GM12878 (cell line): Measurements from ENCODE around the gene SIM2. TPM values are rescaled to one million over a fixed set of nuclear protein-coding genes. Genes with fewer than 3 reads are reported as not detected.
A peak's percentile ranks its signal among the peaks of the same experiment; 100 is the strongest.

Experiments
- ATAC-seq: fragments of 200-7000 bp; cut with Tn5 transposase; 3 replicates; pipeline ENCODE4 v1.9.1; 2020; ENCODE audit warnings: mild to moderate bottlenecking, moderate library complexity
- BruUV-seq: library from RNA; stranded (reverse); fragments of 400-500 nt; replicated peaks from 2 replicates; lab custom pipeline; 2021; lab: Mats Ljungman, UMichigan
- CTCF ChIA-PET: fragments of 300-600 bp; sonication (Branson Sonifier 250); formaldehyde crosslinking; extraction: SDS; loops from one replicate; lab custom pipeline; 2021; ENCODE audit warnings: inconsistent platforms; lab: Yijun Ruan, JAX
- POLR2A ChIA-PET: fragments of 350-600 bp; formaldehyde crosslinking; extraction: SDS; loops from one replicate; lab custom pipeline; 2021; ENCODE audit warnings: inconsistent platforms; lab: Charles Lee
- RAD21 ChIA-PET: fragments of 300-600 bp; sonication (Branson Sonifier 250); formaldehyde crosslinking; loops from one replicate; lab custom pipeline; 2023; ENCODE audit warnings: antibody characterized with exemption; ENCODE audit not compliant: unreplicated experiment; lab: Charles Lee
- SMC1A ChIA-PET: fragments of 300-600 bp; sonication (Branson Sonifier 250); formaldehyde crosslinking; loops from one replicate; lab custom pipeline; 2023; ENCODE audit not compliant: unreplicated experiment, uncharacterized antibody; lab: Charles Lee
- DNase-seq: peaks from one replicate; pipeline ENCODE4 v3.0.0-alpha.2; 2011; ENCODE audit warnings: low read depth, low spot score
- FAIRE-seq: peaks from 3 replicates; lab custom pipeline; 2011; peaks lifted over from hg19 to GRCh38; lab: Jason Lieb, UNC
- H2AFZ ChIP-seq: 2 replicates; pipeline ENCODE4 v1.6.0; 2011; ENCODE audit warnings: low read depth, low read length, control low read depth; ENCODE audit not compliant: control insufficient read depth
- H3K27ac ChIP-seq: 2 replicates; pipeline ENCODE4 v1.5.1; 2011; ENCODE audit warnings: control low read depth; ENCODE audit not compliant: control insufficient read depth, insufficient read depth
- H3K27me3 ChIP-seq, 2 experiments: replicated peaks in 1 of 2; 2 replicates each; pipeline versions ENCODE4 v1.6.0 to v1.6.1; 2011; ENCODE audit warnings: low read length in 1 of 2; ENCODE audit not compliant: control insufficient read depth in 2 of 2, insufficient read depth in 2 of 2
- H3K36me3 ChIP-seq, 2 experiments: 2 replicates each; pipeline ENCODE4 v1.5.1; 2011; ENCODE audit warnings: low read length in 1 of 2; ENCODE audit not compliant: control insufficient read depth in 2 of 2, insufficient read depth in 2 of 2
- H3K4me1 ChIP-seq: 2 replicates; pipeline ENCODE4 v1.6.1; 2011; ENCODE audit warnings: mild to moderate bottlenecking, low read length, moderate library complexity, mixed read lengths; ENCODE audit not compliant: control insufficient read depth, insufficient read depth
- H3K4me2 ChIP-seq: 2 replicates; pipeline ENCODE4 v1.6.0; 2011; ENCODE audit warnings: control low read depth; ENCODE audit not compliant: control insufficient read depth, insufficient read depth
- H3K4me3 ChIP-seq: fragments of 200-600 bp; sonication (generic); 2 replicates; pipeline ENCODE4 v1.5.1; 2016
- H3K79me2 ChIP-seq: 2 replicates; pipeline ENCODE4 v1.6.0; 2011; ENCODE audit warnings: low read length; ENCODE audit not compliant: control insufficient read depth, insufficient read depth
- H3K9ac ChIP-seq: 2 replicates; pipeline ENCODE4 v1.8.0; 2011; ENCODE audit warnings: low read length, control low read depth, mixed read lengths; ENCODE audit not compliant: control insufficient read depth, insufficient read depth
- H3K9me3 ChIP-seq: replicated peaks from 3 replicates; pipeline ENCODE4 v1.5.1; 2011; ENCODE audit warnings: mild to moderate bottlenecking, low read length; ENCODE audit not compliant: control insufficient read depth, insufficient read depth
- H4K20me1 ChIP-seq: 2 replicates; pipeline ENCODE4 v1.6.0; 2011; ENCODE audit not compliant: control insufficient read depth, insufficient read depth
- EP300 ChIP-seq, 2 experiments: fragments of 150-350 bp in 1 of 2; IDR thresholded peaks; 2 replicates each; pipeline ENCODE4 v1.6.1; 2011 to 2012; ENCODE audit warnings: low read depth in 2 of 2, low read length in 2 of 2, borderline replicate concordance in 1 of 2, improper control_type of control experiment in 1 of 2, inconsistent platforms in 1 of 2; ENCODE audit not compliant: control insufficient read depth in 1 of 2
- HDGF ChIP-seq: fragments of 450-650 bp; IDR thresholded peaks from 2 replicates; pipeline ENCODE4 v1.6.1; 2016; ENCODE audit warnings: antibody characterized with exemption
- MYC ChIP-seq: IDR thresholded peaks from 2 replicates; pipeline ENCODE4 v1.6.1; 2011; ENCODE audit warnings: mild to moderate bottlenecking, low read length, moderate library complexity, inconsistent platforms; ENCODE audit not compliant: insufficient read depth, insufficient replicate concordance, insufficient read length, severe bottlenecking
- RELA ChIP-seq: fragments of 450-650 bp; IDR thresholded peaks from 2 replicates; pipeline ENCODE4 v1.8.0; 2014; ENCODE audit warnings: borderline replicate concordance; ENCODE audit not compliant: partially characterized antibody
- SUZ12 ChIP-seq: fragments of 200-600 bp; sonication (generic); IDR thresholded peaks from one replicate; pipeline ENCODE4 v1.6.1; 2018; ENCODE audit warnings: antibody characterized with exemption, mild to moderate bottlenecking; ENCODE audit not compliant: unreplicated experiment
- WGBS: methylation state at CpG from one replicate; pipeline ENCODE4 v1.1.6; 2016; ENCODE audit warnings: low lambda C conversion rate; ENCODE audit not compliant: insufficient replicate concordance, insufficient coverage; ENCODE audit errors: missing lambda C conversion rate; 5-methylcytosine and 5-hydroxymethylcytosine counted together
- in situ Hi-C: fragments of 300-500 bp; cut with MboI; formaldehyde crosslinking; loops from 9 replicates; pipeline ENCODE4 v1.14.3; 2018; ENCODE audit warnings: mixed read lengths
- intact Hi-C: fragments of 100-400 bp; cut with micrococcal nuclease; formaldehyde crosslinking; loops from one replicate; pipeline ENCODE4 v1.14.2; 2022; ENCODE audit not compliant: unreplicated experiment
- polyA plus RNA-seq, 11 experiments: library from polyadenylated mRNA; depleted of rRNA in 4 of 11; unstranded in 6 of 11; stranded (reverse) in 5 of 11; fragments of >200 nt; fragmentation: Nextera tagmentation in 4 of 11; fragmentation: Illumina TruSeq in 1 of 11; extraction: Ambion mirVana in 4 of 11; extraction: Trizol in 1 of 11; gene quantifications; 1 replicate in 1 of 11; 2 replicates in 10 of 11; pipeline versions ENCODE4 v1.2.1 to v1.2.3, GENCODE V29; 2011 to 2016; ENCODE audit warnings: inconsistent platforms in 2 of 11, missing spikeins in 2 of 11, low read depth in 1 of 11
- total RNA-seq, 4 experiments: library from RNA; depleted of rRNA in 3 of 4; stranded (reverse); fragments of >200 nt in 3 of 4; fragmentation: Illumina TruSeq in 1 of 4; extraction: Trizol in 1 of 4; gene quantifications; 2 replicates each; pipeline versions ENCODE4 v1.2.1 to v1.2.3, GENCODE V29; 2013 to 2021
- TF ChIP-seq, protein P1 (sequence below): fragments of 450-650 bp; IDR thresholded peaks from 2 replicates; pipeline ENCODE4 v1.6.1; 2014; ENCODE audit warnings: mild to moderate bottlenecking

The SIM2 gene
- total and polyA plus RNA-seq, 10 of the 15 experiments (the other 5 are each of a cell fraction or from before 2014, with no cell fraction given), result 0.02 to 0.15 (median 0.05) TPM; not detected in 7

DNA sequence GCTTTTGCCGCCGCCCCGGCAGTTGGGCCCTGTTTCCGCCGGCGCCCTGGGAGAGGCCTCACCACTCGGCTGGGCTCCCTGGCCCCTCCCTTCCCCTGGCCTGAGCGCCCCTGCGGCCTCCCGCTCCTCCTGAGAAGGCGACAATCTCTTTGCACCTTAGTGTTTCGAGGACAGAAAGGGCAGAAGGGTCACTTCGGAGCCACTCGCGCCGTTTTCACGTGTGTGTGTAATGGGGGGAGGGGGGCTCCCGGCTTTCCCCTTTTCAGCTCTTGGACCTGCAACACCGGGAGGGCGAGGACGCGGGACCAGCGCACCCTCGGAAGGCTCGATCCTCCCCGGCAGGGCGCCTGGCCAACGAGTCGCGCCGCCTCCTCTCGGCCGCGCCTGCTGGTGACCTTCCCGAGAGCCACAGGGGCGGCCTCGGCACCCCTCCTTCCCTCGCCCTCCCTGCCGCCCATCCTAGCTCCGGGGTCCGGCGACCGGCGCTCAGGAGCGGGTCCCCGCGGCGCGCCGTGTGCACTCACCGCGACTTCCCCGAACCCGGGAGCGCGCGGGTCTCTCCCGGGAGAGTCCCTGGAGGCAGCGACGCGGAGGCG is 432 bp upstream of the SIM2 start:
- ChIA-PET RAD21 (no interaction called here), SMC1A (no interaction called here), POLR2A (no interaction called here), CTCF (no interaction called here)
- Histone ChIP-seq H4K20me1 (no peaks in the 10 kb centered on the region), H3K4me2 (0 out of 2 replicates have a peak overlapping the region, but pooled peaks have one; percentile 17), H3K27me3 (peaks cover 33% of the 10 kb centered on the region in 2 experiments), H3K9ac (no peak overlapping the region), H3K4me3 (no peak overlapping the region), H2AFZ (no peak overlapping the region), H3K9me3 (no peaks in the 10 kb centered on the region; the same call in 2 of the 3 replicates), H3K36me3 (no peaks in the 10 kb centered on the region), H3K27ac (no peak overlapping the region), H3K4me1 (no peaks in the 10 kb centered on the region), H3K79me2 (no peaks in the 10 kb centered on the region)
- DNase-seq (no peak), FAIRE-seq (no peak), ATAC-seq (no peak)
- intact Hi-C loops, result no loop called here
- 19% methylated on average over 31 of the region's 62 CpGs for WGBS
- no peak for TF ChIP-seq MYC
- no peak for TF ChIP-seq HDGF
- no peak for TF ChIP-seq EP300 (IDR thresholded peaks at IDR 0.05; ENCODE audit: borderline replicate concordance in 1 of 2, control insufficient read depth in 1 of 2, low read depth in 2 of 2, low read length in 2 of 2)
- TF ChIP-seq, protein P1, sequence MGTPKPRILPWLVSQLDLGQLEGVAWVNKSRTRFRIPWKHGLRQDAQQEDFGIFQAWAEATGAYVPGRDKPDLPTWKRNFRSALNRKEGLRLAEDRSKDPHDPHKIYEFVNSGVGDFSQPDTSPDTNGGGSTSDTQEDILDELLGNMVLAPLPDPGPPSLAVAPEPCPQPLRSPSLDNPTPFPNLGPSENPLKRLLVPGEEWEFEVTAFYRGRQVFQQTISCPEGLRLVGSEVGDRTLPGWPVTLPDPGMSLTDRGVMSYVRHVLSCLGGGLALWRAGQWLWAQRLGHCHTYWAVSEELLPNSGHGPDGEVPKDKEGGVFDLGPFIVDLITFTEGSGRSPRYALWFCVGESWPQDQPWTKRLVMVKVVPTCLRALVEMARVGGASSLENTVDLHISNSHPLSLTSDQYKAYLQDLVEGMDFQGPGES, result no peak
- TF ChIP-seq SUZ12, result peak; percentile 26
- no peak for TF ChIP-seq RELA
- BruUV-seq, result no TSS peak
- in situ Hi-C loops, result no loop called here
